Sigmoid colon (tissue), 7 donors: ENCODE results near the gene LCE1B. TPM values are rescaled to one million over a fixed set of nuclear protein-coding genes. Genes with fewer than 3 reads are reported as not detected.

ENCODE experiments used
- DNase-seq: peaks from one replicate; pipeline ENCODE4 v3.0.0-alpha.2; 2019
- H3K27ac ChIP-seq, 4 donors: fragments of 200-600 bp; sonication (generic); one replicate each; pipeline ENCODE4 v1.5.1; 2016 to 2019; ENCODE audit warnings: mild to moderate bottlenecking in 1 of 4
- H3K27me3 ChIP-seq, 3 donors: fragments of 200-600 bp; sonication (generic); one replicate each; pipeline ENCODE4 v1.5.1; 2019; ENCODE audit warnings: mild to moderate bottlenecking in 1 of 3
- H3K36me3 ChIP-seq, 4 donors: fragments of 200-600 bp; sonication (generic); one replicate each; pipeline ENCODE4 v1.5.1; 2016 to 2019
- H3K4me1 ChIP-seq, 4 donors: fragments of 200-600 bp; sonication (generic); one replicate each; pipeline ENCODE4 v1.5.1; 2017 to 2019
- H3K4me3 ChIP-seq, 4 donors: fragments of 200-600 bp; sonication (generic); one replicate each; pipeline ENCODE4 v1.5.1; 2017 to 2019; ENCODE audit warnings: mild to moderate bottlenecking in 2 of 4, moderate library complexity in 1 of 4
- H3K9me3 ChIP-seq, 4 donors: fragments of 200-600 bp in 3 of 4; sonication (generic) in 3 of 4; one replicate each; pipeline versions ENCODE4 v1.5.1 to v1.6.1; 2013 to 2019
- CTCF ChIP-seq, 4 experiments: fragments of 450-650 bp in 3 of 4; fragments of 200-600 bp in 1 of 4; IDR thresholded peaks; one replicate each; pipeline ENCODE4 v1.5.1; 2016 to 2019; ENCODE audit warnings: antibody characterized with exemption in 4 of 4, mild to moderate bottlenecking in 3 of 4, moderate library complexity in 2 of 4
- EP300 ChIP-seq, 4 donors: sonication (generic); formaldehyde crosslinking; IDR thresholded peaks; one replicate each; pipeline ENCODE4 v1.6.1; 2017; ENCODE audit warnings: antibody characterized with exemption in 4 of 4
- POLR2A ChIP-seq, 2 donors: fragments of 450-650 bp; IDR thresholded peaks; one replicate each; pipeline ENCODE4 v1.6.1; 2016; ENCODE audit warnings: antibody characterized with exemption in 2 of 2, mild to moderate bottlenecking in 2 of 2, moderate library complexity in 2 of 2
- POLR2AphosphoS5 ChIP-seq, 4 donors: sonication (generic); formaldehyde crosslinking; IDR thresholded peaks; one replicate each; pipeline ENCODE4 v1.6.1; 2017; ENCODE audit warnings: antibody characterized with exemption in 4 of 4
- WGBS, 2 donors: extraction: QIAGEN DNeasy Blood & Tissue Kit; methylation state at CpG; one replicate each; pipeline ENCODE4 v1.1.7; 2013; 5-methylcytosine and 5-hydroxymethylcytosine counted together
- intact Hi-C: fragments of 100-400 bp; cut with DNase I; formaldehyde crosslinking; loops from one replicate; pipeline ENCODE4 v1.15.1; 2023
- polyA plus RNA-seq, 3 donors: library from polyadenylated mRNA; stranded (reverse); fragments of 200-250 nt; gene quantifications; one replicate each; pipeline ENCODE4 v1.2.3, GENCODE V29; 2013
- total RNA-seq, 4 donors: library from RNA; depleted of rRNA; stranded (reverse); fragments of >200 nt; gene quantifications; one replicate each; pipeline ENCODE4 v1.1.0, GENCODE V29; 2016
- donor health status: healthy with polysubstance abuse.
- donor health status: Bipolar disorder and iron deficiency.
- donor health status: healthy.

LCE1B gene
- total and polyA plus RNA-seq, 7 donors = not detected

DNA sequence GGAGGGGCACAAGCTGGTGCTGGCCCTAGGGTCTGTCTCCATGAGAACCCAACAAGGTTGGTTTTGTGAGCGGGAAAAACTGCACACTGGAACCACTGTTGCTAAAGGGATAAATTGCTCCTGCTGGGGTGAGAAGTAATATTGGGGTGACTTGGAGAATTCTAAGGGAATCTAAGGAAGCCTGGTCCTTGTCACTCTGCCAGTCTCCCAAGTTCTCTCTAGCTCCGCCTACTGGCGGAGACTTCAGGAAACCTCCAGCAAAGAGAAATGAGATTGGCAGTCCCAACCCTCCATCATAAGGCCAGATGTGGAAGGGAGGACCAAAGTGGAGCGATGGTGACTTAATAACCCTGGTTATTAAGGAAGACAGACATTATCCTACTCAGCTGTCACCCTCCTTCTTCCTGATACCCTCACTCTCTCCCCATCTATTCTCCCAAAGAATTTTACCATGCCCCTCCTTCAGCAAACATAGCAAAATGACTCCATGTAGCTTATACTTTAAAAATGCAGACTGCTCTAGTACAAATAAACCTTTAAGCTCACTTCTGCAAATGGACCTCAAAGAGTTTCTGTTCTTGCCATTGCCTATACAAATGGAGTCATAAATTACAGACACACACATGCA, 34.1 kb upstream of the LCE1B start:
- Histone ChIP-seq H3K36me3 (no peaks in the 10 kb centered on the region), H3K27me3 (no peaks in the 10 kb centered on the region), H3K27ac (no peak overlapping the region), H3K4me3 (no peak overlapping the region), H3K4me1 (no peaks in the 10 kb centered on the region), H3K9me3 (no peaks in the 10 kb centered on the region)
- no peak for DNase-seq
- WGBS, 2 donors = 52 to 65% methylated on average over 4 of the region's 4 CpGs
- intact Hi-C loops = no loop called here
- no peak for TF ChIP-seq EP300 (IDR thresholded peaks at IDR 0.05)
- TF ChIP-seq POLR2A (IDR thresholded peaks at IDR 0.05) = no peak
- TF ChIP-seq CTCF (IDR thresholded peaks at IDR 0.05) = no peak
- TF ChIP-seq POLR2AphosphoS5 (IDR thresholded peaks at IDR 0.05) = no peak

GRCh38 chr1:152783095-152783494, 28.7 kb upstream of the LCE1B start:
- TF ChIP-seq CTCF (IDR thresholded peaks at IDR 0.05) (no peak), POLR2A (IDR thresholded peaks at IDR 0.05) (no peak), EP300 (IDR thresholded peaks at IDR 0.05) (no peak), POLR2AphosphoS5 (IDR thresholded peaks at IDR 0.05) (no peak)
- H3K4me1 ChIP-seq = no peaks in the 10 kb centered on the region
- no peak overlapping the region for H3K27ac ChIP-seq
- intact Hi-C loops = no loop called here
- no peaks in the 10 kb centered on the region for H3K27me3 ChIP-seq
- no peak for DNase-seq
- H3K36me3 ChIP-seq = no peaks in the 10 kb centered on the region
- H3K4me3 ChIP-seq = no peak overlapping the region
- no peaks in the 10 kb centered on the region for H3K9me3 ChIP-seq
- WGBS, 2 donors = 58 to 73% methylated on average over 2 of the region's 2 CpGs

DNA sequence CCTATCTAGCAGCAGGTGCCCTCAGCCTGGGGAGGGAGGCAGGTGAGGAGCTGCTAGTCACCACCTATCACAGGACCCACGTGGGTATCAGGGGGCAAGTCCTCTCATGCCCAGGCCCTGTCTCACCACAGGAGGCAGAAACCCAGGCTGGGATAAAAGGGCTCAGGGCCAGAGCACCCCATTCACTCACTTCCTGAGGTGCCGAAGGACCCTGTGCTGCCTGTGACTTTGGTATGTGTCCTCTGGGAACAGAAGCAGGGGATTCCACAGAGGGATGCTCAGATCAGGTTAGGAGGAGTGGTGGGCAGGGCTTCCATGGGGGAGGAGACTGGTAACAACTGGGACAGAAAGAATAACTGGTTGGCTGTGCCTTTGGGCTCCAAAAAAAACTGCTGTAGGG, 25.7 kb upstream of the LCE1B start, which contains the start of gene LCE1E:
Gene LCE1E, plus strand, starts transcription at position 181 of the 400 bp plus-strand sequence. CDS start 1,043 bp downstream, outside the sequence.
- Histone ChIP-seq H3K4me3 (no peak within 1 kb of the TSS), H3K27me3 (no peaks in the 10 kb centered on the region), H3K4me1 (no peaks in the 10 kb centered on the region), H3K36me3 (no peaks in the 10 kb centered on the region), H3K27ac (no peak within 1 kb of the TSS), H3K9me3 (no peaks in the 10 kb centered on the region)
- intact Hi-C loops = no loop called here
- DNase-seq = no peak
- WGBS, 2 donors = 36 to 40% methylated on average over 2 of the region's 2 CpGs
- TF ChIP-seq CTCF (IDR thresholded peaks at IDR 0.05) (no peak), EP300 (IDR thresholded peaks at IDR 0.05) (no peak), POLR2AphosphoS5 (IDR thresholded peaks at IDR 0.05) (no peak), POLR2A (IDR thresholded peaks at IDR 0.05) (no peak)

DNA sequence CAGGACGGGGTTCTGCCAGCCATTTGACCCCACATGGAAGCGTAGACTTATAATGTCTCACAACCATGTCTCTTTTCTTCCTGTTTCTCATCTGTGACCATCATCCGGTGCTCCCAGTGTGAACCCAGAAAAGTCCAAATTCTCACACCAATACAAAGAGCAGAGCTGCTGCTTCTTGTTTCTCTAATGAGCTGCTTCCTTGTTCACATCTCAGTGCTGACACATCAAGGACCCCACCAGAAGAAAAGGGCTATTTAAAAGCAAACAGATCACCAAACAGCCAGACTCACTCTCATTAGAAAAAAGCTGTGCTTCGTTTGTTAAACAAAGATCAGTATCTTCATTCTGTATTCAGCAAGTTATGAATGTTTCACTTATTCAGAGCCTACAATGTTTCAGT, 16.1 kb upstream of the LCE1B start:
- intact Hi-C loops = no loop called here
- TF ChIP-seq POLR2AphosphoS5 (IDR thresholded peaks at IDR 0.05) (no peak), POLR2A (IDR thresholded peaks at IDR 0.05) (no peak), EP300 (IDR thresholded peaks at IDR 0.05) (no peak), CTCF (IDR thresholded peaks at IDR 0.05) (no peak)
- WGBS, 2 donors = 58 to 66% methylated on average over 4 of the region's 4 CpGs
- DNase-seq = no peak
- H3K9me3 ChIP-seq = no peaks in the 10 kb centered on the region
- H3K4me3 ChIP-seq = no peak overlapping the region
- no peaks in the 10 kb centered on the region for H3K4me1 ChIP-seq
- H3K27ac ChIP-seq = no peak overlapping the region
- H3K36me3 ChIP-seq = no peaks in the 10 kb centered on the region
- H3K27me3 ChIP-seq = no peaks in the 10 kb centered on the region

GRCh38 chr1:152796421-152796820, 15.3 kb upstream of the LCE1B start, which contains the start of gene LCE1D:
Gene LCE1D, plus strand, starts transcription at chr1:152796721. Its CDS starts 1,074 bp downstream, at chr1:152797795.
- no peak within 1 kb of the TSS for H3K27ac ChIP-seq
- no peak within 1 kb of the TSS for H3K4me3 ChIP-seq
- 33 to 39% methylated on average over 3 of the region's 3 CpGs for WGBS, 2 donors
- no peaks in the 10 kb centered on the region for H3K27me3 ChIP-seq
- no peaks in the 10 kb centered on the region for H3K4me1 ChIP-seq
- intact Hi-C loops = no loop called here
- no peak for DNase-seq
- no peaks in the 10 kb centered on the region for H3K9me3 ChIP-seq
- no peaks in the 10 kb centered on the region for H3K36me3 ChIP-seq
- TF ChIP-seq CTCF (IDR thresholded peaks at IDR 0.05) = no peak
- TF ChIP-seq POLR2AphosphoS5 (IDR thresholded peaks at IDR 0.05) = no peak
- no peak for TF ChIP-seq POLR2A (IDR thresholded peaks at IDR 0.05)
- no peak for TF ChIP-seq EP300 (IDR thresholded peaks at IDR 0.05)
